HepG2 (cell line): ENCODE results near the gene DDIAS. TPM values are rescaled to one million over a fixed set of nuclear protein-coding genes. Genes with fewer than 3 reads are reported as not detected.
A peak's percentile ranks its signal among the peaks of the same experiment; 100 is the strongest.

ENCODE experiments used
- FOXM1 ChIP-seq: sonication (generic); formaldehyde crosslinking; IDR thresholded peaks from 2 replicates; pipeline ENCODE4 v1.5.0; 2020; ENCODE audit warnings: missing genetic modification reagents
- GZF1 ChIP-seq: sonication (generic); formaldehyde crosslinking; IDR thresholded peaks from 2 replicates; pipeline ENCODE4 v1.5.1; 2020; ENCODE audit warnings: mild to moderate bottlenecking, missing genetic modification reagents
- IRF2 ChIP-seq: IDR thresholded peaks from 2 replicates; pipeline ENCODE4 v1.6.1; 2018; ENCODE audit warnings: missing genetic modification reagents, missing compliant biosample characterization
- KMT2B ChIP-seq: IDR thresholded peaks from 2 replicates; pipeline ENCODE4 v1.6.1; 2016; ENCODE audit warnings: missing genetic modification reagents, missing compliant biosample characterization
- MAF1 ChIP-seq: sonication (generic); formaldehyde crosslinking; IDR thresholded peaks from 2 replicates; pipeline ENCODE4 v1.5.0; 2020; ENCODE audit warnings: missing genetic modification reagents, borderline replicate concordance
- MTF1 ChIP-seq: sonication (generic); formaldehyde crosslinking; IDR thresholded peaks from 2 replicates; pipeline ENCODE4 v1.5.0; 2020; ENCODE audit warnings: missing genetic modification reagents
- PHF20 ChIP-seq: sonication (generic); formaldehyde crosslinking; IDR thresholded peaks from 2 replicates; pipeline ENCODE4 v1.5.0; 2020; ENCODE audit warnings: mild to moderate bottlenecking, missing genetic modification reagents
- SMAD1 ChIP-seq: sonication (generic); formaldehyde crosslinking; IDR thresholded peaks from 2 replicates; pipeline ENCODE4 v1.4.0; 2020; ENCODE audit warnings: missing genetic modification reagents, low read depth, mild to moderate bottlenecking, borderline replicate concordance
- SUZ12 ChIP-seq: fragments of 150-350 bp; IDR thresholded peaks from 2 replicates; pipeline ENCODE4 v1.6.1; 2014; ENCODE audit warnings: low read depth, low read length
- TP53 ChIP-seq: sonication (generic); formaldehyde crosslinking; conservative IDR thresholded peaks from 2 replicates; pipeline ENCODE4 v1.4.0; 2020; ENCODE audit warnings: missing genetic modification reagents
- ZFP1 ChIP-seq: IDR thresholded peaks from 2 replicates; pipeline ENCODE4 v1.6.1; 2016
- ZNF234 ChIP-seq: sonication (generic); formaldehyde crosslinking; conservative IDR thresholded peaks from 2 replicates; pipeline ENCODE4 v1.5.1; 2020; ENCODE audit warnings: mild to moderate bottlenecking, missing genetic modification reagents
- ZNF274 ChIP-seq: sonication (generic); formaldehyde crosslinking; IDR thresholded peaks from 2 replicates; pipeline ENCODE4 v1.5.1; 2020; ENCODE audit warnings: mild to moderate bottlenecking, missing genetic modification reagents
- ZNF44 ChIP-seq: sonication (generic); formaldehyde crosslinking; IDR thresholded peaks from 2 replicates; pipeline ENCODE4 v1.5.1; 2020; ENCODE audit warnings: mild to moderate bottlenecking, missing genetic modification reagents
- ZNF720 ChIP-seq: sonication (generic); formaldehyde crosslinking; IDR thresholded peaks from 2 replicates; pipeline ENCODE4 v1.4.0; 2020; ENCODE audit warnings: missing genetic modification reagents
- polyA plus RNA-seq, 8 experiments: library from polyadenylated mRNA; depleted of rRNA in 3 of 8; stranded (reverse) in 7 of 8; unstranded in 1 of 8; fragments of >200 nt; fragmentation: Illumina TruSeq in 4 of 8; extraction: Trizol in 4 of 8; gene quantifications; 2 replicates each; pipeline versions ENCODE4 v1.2.1 to v1.2.3, GENCODE V29; 2011 to 2016; ENCODE audit warnings: low read depth in 4 of 8, missing spikeins in 1 of 8, mixed read lengths in 1 of 8; ENCODE audit not compliant: insufficient read depth in 1 of 8
- total RNA-seq, 5 experiments: library from RNA; depleted of rRNA; stranded (reverse); fragments of >200 nt; fragmentation: Illumina TruSeq; extraction: Trizol; gene quantifications; 2 replicates each; pipeline ENCODE4 v1.2.3, GENCODE V29; 2016; ENCODE audit warnings: low read depth in 1 of 5
- TF ChIP-seq, protein P1 (sequence below): sonication (generic); formaldehyde crosslinking; IDR thresholded peaks from 2 replicates; pipeline ENCODE4 v1.4.0; 2020; ENCODE audit warnings: missing genetic modification reagents, mild to moderate bottlenecking, borderline replicate concordance
- TF ChIP-seq, protein P2 (sequence below): sonication (generic); formaldehyde crosslinking; conservative IDR thresholded peaks from 2 replicates; pipeline ENCODE4 v1.8.0; 2022; ENCODE audit warnings: mild to moderate bottlenecking, moderate library complexity, missing genetic modification reagents
- TF ChIP-seq, protein P3 (sequence below): sonication (generic); formaldehyde crosslinking; IDR thresholded peaks from 2 replicates; pipeline ENCODE4 v1.5.1; 2020; ENCODE audit warnings: missing genetic modification reagents, mild to moderate bottlenecking, borderline replicate concordance
- TF ChIP-seq, protein P4 (sequence below): sonication (generic); formaldehyde crosslinking; conservative IDR thresholded peaks from 2 replicates; pipeline ENCODE4 v1.5.0; 2020; ENCODE audit warnings: missing genetic modification reagents
- TF ChIP-seq, protein P5 (sequence below): sonication (generic); formaldehyde crosslinking; IDR thresholded peaks from 2 replicates; pipeline ENCODE4 v1.8.0; 2022; ENCODE audit warnings: mild to moderate bottlenecking, missing genetic modification reagents, borderline replicate concordance

The DDIAS gene
- total and polyA plus RNA-seq, 2 of the 13 experiments (the other 11 are each of a cell fraction or from before 2014, with no cell fraction given): 3.5 to 13.0 TPM

DNA sequence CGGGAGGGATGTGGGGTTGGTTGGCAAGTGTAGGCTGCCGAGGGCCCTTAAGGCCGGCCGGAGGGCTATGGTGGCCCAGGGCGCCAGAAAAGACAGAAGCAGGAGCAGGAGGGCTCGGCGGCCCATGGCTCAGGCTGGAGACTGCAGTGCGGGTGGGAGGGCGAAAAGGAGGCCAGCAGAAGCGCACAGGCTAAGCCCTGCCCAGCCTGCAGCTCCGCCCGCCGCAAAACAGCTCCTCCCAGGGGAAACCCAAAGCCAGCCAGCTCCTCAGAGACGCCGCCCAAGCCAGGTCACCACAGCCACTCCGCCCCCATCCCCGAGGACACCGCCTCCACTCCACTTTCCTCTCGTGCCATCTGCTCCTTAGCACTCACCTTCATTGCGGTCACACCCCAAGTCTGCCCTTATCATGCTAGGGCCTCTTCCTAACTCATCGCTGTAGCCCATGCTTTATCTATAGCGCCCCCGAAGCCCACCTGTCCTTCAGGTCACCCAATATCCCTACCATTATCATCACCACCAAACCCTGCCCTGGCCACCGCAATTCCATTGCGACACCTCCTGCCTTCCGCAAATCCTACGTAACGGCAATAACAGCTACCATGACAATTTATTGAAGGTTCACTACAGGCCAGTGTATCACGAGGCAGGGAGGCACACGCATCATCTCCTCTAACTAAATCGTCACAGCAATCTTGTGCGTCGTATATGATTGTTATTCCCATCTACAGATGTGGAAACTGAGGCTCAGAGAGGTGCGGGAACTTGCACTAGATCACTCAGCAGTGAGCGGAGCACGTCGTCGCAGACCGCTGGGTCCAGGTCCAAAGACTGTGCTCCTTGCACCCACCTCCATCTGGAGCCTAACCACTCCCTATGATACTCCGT, 1.0 kb upstream of the DDIAS start, which contains the start of gene PRCP (continued):
- TF ChIP-seq, protein P1, sequence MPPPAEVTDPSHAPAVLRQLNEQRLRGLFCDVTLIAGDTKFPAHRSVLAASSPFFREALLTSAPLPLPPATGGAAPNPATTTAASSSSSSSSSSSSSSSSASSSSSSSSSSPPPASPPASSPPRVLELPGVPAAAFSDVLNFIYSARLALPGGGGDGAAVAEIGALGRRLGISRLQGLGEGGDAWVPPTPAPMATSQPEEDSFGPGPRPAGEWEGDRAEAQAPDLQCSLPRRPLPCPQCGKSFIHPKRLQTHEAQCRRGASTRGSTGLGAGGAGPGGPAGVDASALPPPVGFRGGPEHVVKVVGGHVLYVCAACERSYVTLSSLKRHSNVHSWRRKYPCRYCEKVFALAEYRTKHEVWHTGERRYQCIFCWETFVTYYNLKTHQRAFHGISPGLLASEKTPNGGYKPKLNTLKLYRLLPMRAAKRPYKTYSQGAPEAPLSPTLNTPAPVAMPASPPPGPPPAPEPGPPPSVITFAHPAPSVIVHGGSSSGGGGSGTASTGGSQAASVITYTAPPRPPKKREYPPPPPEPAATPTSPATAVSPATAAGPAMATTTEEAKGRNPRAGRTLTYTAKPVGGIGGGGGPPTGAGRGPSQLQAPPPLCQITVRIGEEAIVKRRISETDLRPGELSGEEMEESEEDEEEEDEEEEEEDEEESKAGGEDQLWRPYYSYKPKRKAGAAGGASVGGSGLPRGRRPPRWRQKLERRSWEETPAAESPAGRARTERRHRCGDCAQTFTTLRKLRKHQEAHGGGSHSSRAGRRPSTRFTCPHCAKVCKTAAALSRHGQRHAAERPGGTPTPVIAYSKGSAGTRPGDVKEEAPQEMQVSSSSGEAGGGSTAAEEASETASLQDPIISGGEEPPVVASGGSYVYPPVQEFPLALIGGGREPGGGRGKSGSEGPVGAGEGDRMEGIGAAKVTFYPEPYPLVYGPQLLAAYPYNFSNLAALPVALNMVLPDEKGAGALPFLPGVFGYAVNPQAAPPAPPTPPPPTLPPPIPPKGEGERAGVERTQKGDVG (CRISPR knock-in tag): no peak
- TF ChIP-seq PHF20 (CRISPR knock-in tag) (peak; percentile 46; the same call in 1 of the 2 replicates), IRF2 (CRISPR knock-in tag) (no peak), ZFP1 (no peak; the same call in 1 of the 2 replicates), KMT2B (CRISPR knock-in tag) (peak; percentile 67; the same call in 1 of the 2 replicates), TP53 (CRISPR knock-in tag) (no peak), GZF1 (no peak), ZNF44 (CRISPR knock-in tag) (no peak), FOXM1 (no peak), MAF1 (0 out of 2 replicates have a peak, but pooled peaks have one; percentile 40), SUZ12 (no peak), ZNF234 (CRISPR knock-in tag) (0 out of 2 replicates have a peak, but pooled peaks have one; percentile 10), ZNF720 (no peak), ZNF274 (CRISPR knock-in tag) (peak; percentile 88), SMAD1 (CRISPR knock-in tag) (peak; percentile 18; the same call in 1 of the 2 replicates), MTF1 (CRISPR knock-in tag) (no peak)
- TF ChIP-seq, protein P2, sequence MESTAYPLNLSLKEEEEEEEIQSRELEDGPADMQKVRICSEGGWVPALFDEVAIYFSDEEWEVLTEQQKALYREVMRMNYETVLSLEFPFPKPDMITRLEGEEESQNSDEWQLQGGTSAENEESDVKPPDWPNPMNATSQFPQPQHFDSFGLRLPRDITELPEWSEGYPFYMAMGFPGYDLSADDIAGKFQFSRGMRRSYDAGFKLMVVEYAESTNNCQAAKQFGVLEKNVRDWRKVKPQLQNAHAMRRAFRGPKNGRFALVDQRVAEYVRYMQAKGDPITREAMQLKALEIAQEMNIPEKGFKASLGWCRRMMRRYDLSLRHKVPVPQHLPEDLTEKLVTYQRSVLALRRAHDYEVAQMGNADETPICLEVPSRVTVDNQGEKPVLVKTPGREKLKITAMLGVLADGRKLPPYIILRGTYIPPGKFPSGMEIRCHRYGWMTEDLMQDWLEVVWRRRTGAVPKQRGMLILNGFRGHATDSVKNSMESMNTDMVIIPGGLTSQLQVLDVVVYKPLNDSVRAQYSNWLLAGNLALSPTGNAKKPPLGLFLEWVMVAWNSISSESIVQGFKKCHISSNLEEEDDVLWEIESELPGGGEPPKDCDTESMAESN: no peak
- TF ChIP-seq, protein P3, sequence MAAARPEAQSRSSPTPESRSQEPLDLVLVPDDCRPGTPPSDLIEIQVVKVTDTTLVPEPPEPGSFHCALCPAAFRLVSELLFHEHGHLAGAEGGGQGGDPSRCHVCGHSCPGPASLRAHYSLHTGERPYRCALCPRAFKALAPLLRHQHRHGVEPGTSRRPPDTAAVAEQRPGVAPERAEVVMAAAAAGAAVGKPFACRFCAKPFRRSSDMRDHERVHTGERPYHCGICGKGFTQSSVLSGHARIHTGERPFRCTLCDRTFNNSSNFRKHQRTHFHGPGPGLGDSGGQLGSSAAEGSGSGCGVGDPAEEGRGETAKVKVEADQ: peak; percentile 29; the same call in 1 of the 2 replicates
- TF ChIP-seq, protein P4, sequence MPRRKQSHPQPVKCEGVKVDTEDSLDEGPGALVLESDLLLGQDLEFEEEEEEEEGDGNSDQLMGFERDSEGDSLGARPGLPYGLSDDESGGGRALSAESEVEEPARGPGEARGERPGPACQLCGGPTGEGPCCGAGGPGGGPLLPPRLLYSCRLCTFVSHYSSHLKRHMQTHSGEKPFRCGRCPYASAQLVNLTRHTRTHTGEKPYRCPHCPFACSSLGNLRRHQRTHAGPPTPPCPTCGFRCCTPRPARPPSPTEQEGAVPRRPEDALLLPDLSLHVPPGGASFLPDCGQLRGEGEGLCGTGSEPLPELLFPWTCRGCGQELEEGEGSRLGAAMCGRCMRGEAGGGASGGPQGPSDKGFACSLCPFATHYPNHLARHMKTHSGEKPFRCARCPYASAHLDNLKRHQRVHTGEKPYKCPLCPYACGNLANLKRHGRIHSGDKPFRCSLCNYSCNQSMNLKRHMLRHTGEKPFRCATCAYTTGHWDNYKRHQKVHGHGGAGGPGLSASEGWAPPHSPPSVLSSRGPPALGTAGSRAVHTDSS (CRISPR knock-in tag): no peak
- TF ChIP-seq, protein P5, sequence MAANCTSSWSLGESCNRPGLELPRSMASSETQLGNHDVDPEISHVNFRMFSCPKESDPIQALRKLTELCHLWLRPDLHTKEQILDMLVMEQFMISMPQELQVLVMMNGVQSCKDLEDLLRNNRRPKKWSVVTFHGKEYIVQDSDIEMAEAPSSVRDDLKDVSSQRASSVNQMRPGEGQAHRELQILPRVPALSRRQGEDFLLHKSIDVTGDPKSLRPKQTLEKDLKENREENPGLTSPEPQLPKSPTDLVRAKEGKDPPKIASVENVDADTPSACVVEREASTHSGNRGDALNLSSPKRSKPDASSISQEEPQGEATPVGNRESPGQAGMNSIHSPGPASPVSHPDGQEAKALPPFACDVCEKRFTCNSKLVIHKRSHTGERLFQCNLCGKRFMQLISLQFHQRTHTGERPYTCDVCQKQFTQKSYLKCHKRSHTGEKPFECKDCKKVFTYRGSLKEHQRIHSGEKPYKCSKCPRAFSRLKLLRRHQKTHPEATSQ (CRISPR knock-in tag): no peak; the same call in 1 of the 2 replicates
